Stimulated activated memory B cell treated with anti-CD40 and anti-IgM and Interleukin-4, amounts not matched to agents 10 μg/mL and 1 μg/mL and 100 μg/mL, for 72 hours (primary cell): ENCODE measurements around the gene SMG7.

Experiments used
- ATAC-seq: fragments of 150-1000 bp; cut with Tn5 transposase; 2 replicates; pipeline ENCODE4 v1.10.0; 2021
- H3K27ac Mint-ChIP-seq: one replicate; pipeline ENCODE4 v1.8.0; 2022; ENCODE audit warnings: mild to moderate bottlenecking, mixed read lengths
- H3K27me3 Mint-ChIP-seq: one replicate; pipeline ENCODE4 v1.8.0; 2022; ENCODE audit warnings: mixed read lengths
- H3K36me3 Mint-ChIP-seq: one replicate; pipeline ENCODE4 v1.8.0; 2022; ENCODE audit warnings: mixed read lengths
- H3K4me1 Mint-ChIP-seq: one replicate; pipeline ENCODE4 v1.8.0; 2022; ENCODE audit warnings: mixed read lengths
- H3K4me3 Mint-ChIP-seq: one replicate; pipeline ENCODE4 v1.8.0; 2022; ENCODE audit warnings: mild to moderate bottlenecking, moderate library complexity, mixed read lengths
- H3K9me3 Mint-ChIP-seq: one replicate; pipeline ENCODE4 v1.8.0; 2022; ENCODE audit warnings: mixed read lengths

The SMG7 gene

DNA sequence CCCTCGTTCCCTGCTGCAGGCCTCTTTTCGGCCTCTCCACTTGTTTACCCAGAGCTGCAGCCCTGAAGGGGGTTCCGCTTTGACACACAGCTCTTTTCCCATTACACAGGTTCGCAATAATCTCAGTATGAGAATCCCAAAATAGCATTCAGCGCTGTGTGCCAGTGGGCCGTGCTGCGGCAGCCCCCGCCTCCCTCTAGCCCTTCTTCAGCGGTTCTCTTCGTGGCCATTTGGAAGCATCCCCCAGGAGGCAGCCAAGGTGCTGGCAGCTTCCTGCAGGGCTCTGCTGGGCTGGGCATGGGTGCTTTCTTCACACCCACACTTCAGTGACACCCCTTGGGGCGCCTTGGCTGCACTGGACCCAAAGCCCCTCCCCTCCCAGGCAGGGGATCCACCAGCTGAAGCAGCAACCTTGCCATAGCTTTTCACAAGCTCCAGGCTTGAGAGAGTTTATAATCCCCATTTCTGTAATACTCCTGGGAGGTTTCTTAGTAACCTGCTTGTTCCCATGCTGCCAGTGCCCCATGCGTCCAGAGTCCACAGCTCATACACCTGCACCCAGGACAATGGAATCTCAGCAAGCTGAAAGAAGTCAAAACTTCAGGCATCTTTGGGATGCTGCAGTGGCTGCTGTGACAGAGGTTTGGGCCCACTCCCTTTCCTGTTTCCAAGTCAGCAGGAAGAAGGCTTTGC, 109.9 kb downstream of the SMG7 start:
- H3K4me3 Mint-ChIP-seq: no peak overlapping the region
- H3K27ac Mint-ChIP-seq: no peak overlapping the region
- no peak for ATAC-seq
- H3K4me1 Mint-ChIP-seq: peaks cover 32% of the 10 kb centered on the region
- H3K36me3 Mint-ChIP-seq: peaks cover 56% of the 10 kb centered on the region
- H3K9me3 Mint-ChIP-seq: no peaks in the 10 kb centered on the region
- H3K27me3 Mint-ChIP-seq: no peaks in the 10 kb centered on the region

GRCh38 chr1:183583466-183583865, 111.2 kb downstream of the SMG7 start:
- Mint-ChIP-seq H3K27ac (no peak overlapping the region), H3K4me1 (peaks cover 32% of the 10 kb centered on the region), H3K9me3 (no peaks in the 10 kb centered on the region), H3K36me3 (peaks cover 50% of the 10 kb centered on the region), H3K4me3 (no peak overlapping the region), H3K27me3 (no peaks in the 10 kb centered on the region)
- no peak for ATAC-seq

DNA sequence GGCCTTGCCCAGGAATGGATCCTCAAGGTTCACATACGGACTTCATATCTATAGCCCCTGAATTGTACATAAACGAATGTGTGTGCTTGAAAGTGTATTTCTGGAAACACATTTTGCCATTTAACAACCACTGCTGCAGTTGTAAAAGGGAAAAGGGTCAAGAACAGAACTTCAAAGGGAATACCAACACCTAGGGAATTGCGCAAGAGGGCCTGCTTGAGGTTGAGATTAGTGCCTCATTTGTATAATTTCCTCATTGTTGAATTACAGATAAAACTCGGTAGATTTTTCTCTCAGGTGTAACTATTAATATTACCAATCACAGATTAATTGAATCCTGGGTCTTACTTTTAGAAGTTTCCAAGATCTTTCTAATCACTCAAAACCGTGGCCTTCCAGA, 111.8 kb downstream of the SMG7 start:
- Mint-ChIP-seq H3K4me3 (no peak overlapping the region), H3K4me1 (peaks cover 38% of the 10 kb centered on the region), H3K9me3 (no peaks in the 10 kb centered on the region), H3K36me3 (peaks cover 48% of the 10 kb centered on the region), H3K27ac (no peak overlapping the region), H3K27me3 (no peaks in the 10 kb centered on the region)
- no peak for ATAC-seq

- no peaks in the 10 kb centered on the region for H3K9me3 Mint-ChIP-seq
- H3K36me3 Mint-ChIP-seq: peaks cover 48% of the 10 kb centered on the region
- no peak overlapping the region for H3K4me3 Mint-ChIP-seq
- H3K4me1 Mint-ChIP-seq: peaks cover 42% of the 10 kb centered on the region
- ATAC-seq: no peak
- no peaks in the 10 kb centered on the region for H3K27me3 Mint-ChIP-seq
- H3K27ac Mint-ChIP-seq: no peak overlapping the region
These were observed 112.7 kb downstream of the SMG7 start for GRCh38 chr1:183585038-183585437.

GRCh38 chr1:183586455-183586854, 114.2 kb downstream of the SMG7 start:
- Mint-ChIP-seq H3K27me3 (no peaks in the 10 kb centered on the region), H3K27ac (no peak overlapping the region), H3K9me3 (no peaks in the 10 kb centered on the region), H3K36me3 (peaks cover 48% of the 10 kb centered on the region), H3K4me3 (no peak overlapping the region), H3K4me1 (peaks cover 42% of the 10 kb centered on the region)
- ATAC-seq: no peak

GRCh38 chr1:183586926-183587325, 114.6 kb downstream of the SMG7 start:
- peaks cover 45% of the 10 kb centered on the region for H3K36me3 Mint-ChIP-seq
- no peak overlapping the region for H3K27ac Mint-ChIP-seq
- H3K27me3 Mint-ChIP-seq: no peaks in the 10 kb centered on the region
- no peak for ATAC-seq
- H3K4me3 Mint-ChIP-seq: no peak overlapping the region
- no peaks in the 10 kb centered on the region for H3K9me3 Mint-ChIP-seq
- H3K4me1 Mint-ChIP-seq: peaks cover 43% of the 10 kb centered on the region

- Mint-ChIP-seq H3K27me3 (no peaks in the 10 kb centered on the region), H3K4me1 (peaks cover 54% of the 10 kb centered on the region), H3K27ac (peak overlapping the region; percentile 85), H3K36me3 (peaks cover 28% of the 10 kb centered on the region), H3K4me3 (peak overlapping the region; percentile 87), H3K9me3 (no peaks in the 10 kb centered on the region)
- no peak for ATAC-seq
These were observed 116.5 kb downstream of the SMG7 start for GRCh38 chr1:183588827-183589226.

DNA sequence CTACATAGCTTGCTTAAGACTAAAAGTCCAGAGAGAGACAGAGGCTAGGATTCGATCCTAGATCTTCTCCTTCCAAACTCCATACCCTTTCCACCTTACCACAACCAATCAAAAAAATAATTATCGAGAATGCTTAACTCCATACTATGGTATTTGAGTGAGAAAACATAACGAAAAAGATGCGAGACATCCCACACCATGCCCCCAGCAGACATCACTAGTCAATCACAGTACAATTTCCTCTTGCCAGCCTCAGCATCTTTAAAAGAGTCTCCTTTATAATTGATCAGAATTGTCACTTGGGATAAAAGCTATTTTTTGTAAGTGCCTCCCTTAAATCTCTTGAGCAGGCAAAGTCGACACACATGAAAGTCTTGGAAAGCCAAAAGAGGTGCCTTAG, 117.1 kb downstream of the SMG7 start:
- H3K36me3 Mint-ChIP-seq: peaks cover 25% of the 10 kb centered on the region
- ATAC-seq: no peak
- no peaks in the 10 kb centered on the region for H3K27me3 Mint-ChIP-seq
- peak overlapping the region; percentile 85 for H3K27ac Mint-ChIP-seq
- peak overlapping the region; percentile 87 for H3K4me3 Mint-ChIP-seq
- H3K9me3 Mint-ChIP-seq: no peaks in the 10 kb centered on the region
- H3K4me1 Mint-ChIP-seq: peaks cover 56% of the 10 kb centered on the region

DNA sequence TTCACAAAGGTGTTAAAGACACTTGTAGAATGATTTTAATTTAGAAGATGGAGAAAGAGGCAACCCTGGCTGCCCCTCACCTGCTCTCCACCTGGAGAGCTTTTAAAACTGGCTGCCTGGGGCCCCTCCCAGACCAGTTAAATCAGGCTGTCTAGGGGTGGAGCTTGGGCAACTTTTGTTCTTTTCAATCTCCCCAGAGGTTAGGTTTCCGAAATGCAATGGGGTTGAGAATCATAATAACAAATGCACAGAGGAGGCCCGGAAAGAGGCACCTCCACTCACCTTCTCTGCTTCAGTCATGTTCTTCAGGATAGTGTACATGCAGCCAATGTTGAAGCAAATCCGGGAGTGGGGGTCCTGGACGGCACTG, 117.6 kb downstream of the SMG7 start:
- H3K27ac Mint-ChIP-seq: peak overlapping the region; percentile 85
- peaks cover 52% of the 10 kb centered on the region for H3K4me1 Mint-ChIP-seq
- no peaks in the 10 kb centered on the region for H3K9me3 Mint-ChIP-seq
- peak; percentile 69 for ATAC-seq
- peaks cover 22% of the 10 kb centered on the region for H3K36me3 Mint-ChIP-seq
- peak overlapping the region; percentile 87 for H3K4me3 Mint-ChIP-seq
- no peaks in the 10 kb centered on the region for H3K27me3 Mint-ChIP-seq

- Mint-ChIP-seq H3K27ac (peak within 1 kb of the TSS; percentile 85), H3K9me3 (no peaks in the 10 kb centered on the region), H3K36me3 (peaks cover 15% of the 10 kb centered on the region), H3K4me1 (peaks cover 48% of the 10 kb centered on the region), H3K27me3 (no peaks in the 10 kb centered on the region), H3K4me3 (peak within 1 kb of the TSS; percentile 87)
- peak; percentile 94 for ATAC-seq
These were observed 118.2 kb downstream of the SMG7 start, which contains the start of gene NCF2 for GRCh38 chr1:183590244-183591191. Gene NCF2, minus strand, starts transcription at chr1:183590459. Its CDS starts 130 bp downstream, at chr1:183590329.

- Mint-ChIP-seq H3K27ac (peak overlapping the region; percentile 85), H3K36me3 (no peaks in the 10 kb centered on the region), H3K4me1 (peaks cover 48% of the 10 kb centered on the region), H3K4me3 (peak overlapping the region; percentile 0), H3K9me3 (no peaks in the 10 kb centered on the region), H3K27me3 (no peaks in the 10 kb centered on the region)
- no peak for ATAC-seq
These were observed 120.4 kb downstream of the SMG7 start for GRCh38 chr1:183592733-183593132.

GRCh38 chr1:183593356-183593755, 121.1 kb downstream of the SMG7 start:
- Mint-ChIP-seq H3K27ac (peak overlapping the region; percentile 85), H3K36me3 (no peaks in the 10 kb centered on the region), H3K27me3 (no peaks in the 10 kb centered on the region), H3K4me3 (peak overlapping the region; percentile 30), H3K4me1 (peaks cover 53% of the 10 kb centered on the region), H3K9me3 (no peaks in the 10 kb centered on the region)
- ATAC-seq: peak; percentile 74

- Mint-ChIP-seq H3K9me3 (no peaks in the 10 kb centered on the region), H3K36me3 (no peaks in the 10 kb centered on the region), H3K4me1 (peaks cover 38% of the 10 kb centered on the region), H3K27me3 (no peaks in the 10 kb centered on the region), H3K27ac (no peak overlapping the region), H3K4me3 (no peak overlapping the region)
- no peak for ATAC-seq
These were observed 123.2 kb downstream of the SMG7 start for GRCh38 chr1:183595537-183595936.

- Mint-ChIP-seq H3K27me3 (no peaks in the 10 kb centered on the region), H3K4me1 (peaks cover 31% of the 10 kb centered on the region), H3K9me3 (no peaks in the 10 kb centered on the region), H3K27ac (no peak overlapping the region), H3K36me3 (no peaks in the 10 kb centered on the region), H3K4me3 (no peak overlapping the region)
- no peak for ATAC-seq
These were observed 124.2 kb downstream of the SMG7 start for GRCh38 chr1:183596500-183596899.

DNA sequence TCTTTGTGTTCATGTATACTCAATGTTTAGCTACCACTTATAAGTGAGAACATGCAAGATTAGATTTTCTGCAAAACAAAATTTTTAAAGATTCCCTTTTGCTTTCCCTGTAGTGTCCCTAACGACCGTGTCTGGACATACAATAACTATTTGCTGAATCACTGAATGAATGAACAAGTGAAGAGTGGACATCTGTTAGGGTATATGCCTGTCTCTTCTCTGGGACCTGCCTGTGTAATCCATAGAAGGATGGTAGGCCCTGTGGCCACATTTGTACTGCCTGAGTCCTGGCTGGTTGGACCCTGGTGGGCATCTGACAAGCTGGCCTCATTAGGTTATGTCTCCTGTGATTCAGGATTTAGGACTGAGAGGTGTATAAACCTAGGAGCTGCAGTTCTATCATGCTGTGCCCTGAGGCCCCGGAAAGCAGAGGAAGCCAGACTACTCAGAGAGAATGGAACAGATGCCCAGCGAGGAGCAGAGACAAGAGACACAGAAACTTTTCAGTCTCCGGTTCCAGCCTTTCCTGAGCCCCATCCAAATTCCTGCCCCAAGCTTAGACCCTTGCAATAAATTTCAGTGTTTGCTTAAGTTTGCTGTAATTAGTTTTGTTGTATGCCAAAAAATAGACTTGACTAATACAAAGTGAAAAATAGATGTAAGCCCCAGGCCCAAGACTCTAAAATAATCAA, 125.5 kb downstream of the SMG7 start:
- no peak for ATAC-seq
- Mint-ChIP-seq H3K27me3 (no peaks in the 10 kb centered on the region), H3K4me1 (peaks cover 29% of the 10 kb centered on the region), H3K27ac (peak overlapping the region; percentile 65), H3K36me3 (no peaks in the 10 kb centered on the region), H3K4me3 (no peak overlapping the region), H3K9me3 (no peaks in the 10 kb centered on the region)
